AG09309 (cell line): ENCODE measurements around the gene APOBEC3A.

Source experiments
- DNase-seq: peaks from one replicate; pipeline ENCODE4 v3.0.0-alpha.2; 2010; ENCODE audit warnings: low read depth
- H3K4me3 ChIP-seq: 2 replicates; pipeline ENCODE4 v1.5.1; 2011; ENCODE audit warnings: mild to moderate bottlenecking, low read depth, low read length, moderate library complexity; ENCODE audit not compliant: control insufficient read depth
- TF ChIP-seq, protein P1 (sequence below): IDR thresholded peaks from 2 replicates; pipeline ENCODE4 v1.5.1; 2011; ENCODE audit warnings: mild to moderate bottlenecking, low read depth, low read length, inconsistent platforms; ENCODE audit not compliant: insufficient read depth, control insufficient read depth; ENCODE audit errors: missing control alignments

APOBEC3A gene

DNA sequence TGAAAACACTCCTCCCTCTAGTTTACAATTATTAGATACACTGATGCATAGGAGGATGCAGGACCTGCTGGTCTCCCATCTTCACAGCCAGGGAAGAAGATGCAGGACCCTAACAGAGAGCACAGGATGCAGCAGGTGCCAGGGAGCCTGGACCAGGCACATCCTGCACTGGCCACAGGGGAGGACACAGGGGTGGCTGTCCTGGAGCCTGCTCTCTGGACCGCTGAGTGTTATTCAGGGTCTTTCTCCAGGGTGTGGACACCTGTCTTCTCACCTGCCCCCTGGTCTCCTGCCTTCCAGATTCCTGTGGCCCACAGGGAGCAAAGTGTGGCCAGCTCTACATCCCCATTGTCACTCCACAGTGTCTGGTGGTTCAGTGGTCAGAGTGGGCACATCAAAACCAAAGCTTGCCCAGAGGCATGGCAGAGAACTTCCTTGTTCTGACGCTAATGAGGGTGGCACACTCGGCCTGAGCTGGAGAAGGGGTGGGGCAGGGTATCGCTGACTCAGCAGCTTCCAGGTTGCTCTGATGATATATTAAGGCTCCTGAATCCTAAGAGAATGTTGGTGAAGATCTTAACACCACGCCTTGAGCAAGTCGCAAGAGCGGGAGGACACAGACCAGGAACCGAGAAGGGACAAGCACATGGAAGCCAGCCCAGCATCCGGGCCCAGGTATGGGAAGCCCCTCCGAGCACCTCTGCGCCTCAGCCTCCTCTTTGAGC, at the start of gene APOBEC3A:
TSS of gene APOBEC3A (plus strand) at position 564 of the 725 bp plus-strand sequence. CDS start at position 647, 83 bp downstream.
- TF ChIP-seq, protein P1, sequence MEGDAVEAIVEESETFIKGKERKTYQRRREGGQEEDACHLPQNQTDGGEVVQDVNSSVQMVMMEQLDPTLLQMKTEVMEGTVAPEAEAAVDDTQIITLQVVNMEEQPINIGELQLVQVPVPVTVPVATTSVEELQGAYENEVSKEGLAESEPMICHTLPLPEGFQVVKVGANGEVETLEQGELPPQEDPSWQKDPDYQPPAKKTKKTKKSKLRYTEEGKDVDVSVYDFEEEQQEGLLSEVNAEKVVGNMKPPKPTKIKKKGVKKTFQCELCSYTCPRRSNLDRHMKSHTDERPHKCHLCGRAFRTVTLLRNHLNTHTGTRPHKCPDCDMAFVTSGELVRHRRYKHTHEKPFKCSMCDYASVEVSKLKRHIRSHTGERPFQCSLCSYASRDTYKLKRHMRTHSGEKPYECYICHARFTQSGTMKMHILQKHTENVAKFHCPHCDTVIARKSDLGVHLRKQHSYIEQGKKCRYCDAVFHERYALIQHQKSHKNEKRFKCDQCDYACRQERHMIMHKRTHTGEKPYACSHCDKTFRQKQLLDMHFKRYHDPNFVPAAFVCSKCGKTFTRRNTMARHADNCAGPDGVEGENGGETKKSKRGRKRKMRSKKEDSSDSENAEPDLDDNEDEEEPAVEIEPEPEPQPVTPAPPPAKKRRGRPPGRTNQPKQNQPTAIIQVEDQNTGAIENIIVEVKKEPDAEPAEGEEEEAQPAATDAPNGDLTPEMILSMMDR = no peak
- DNase-seq = no peak
- no peak within 1 kb of the TSS for H3K4me3 ChIP-seq

DNA sequence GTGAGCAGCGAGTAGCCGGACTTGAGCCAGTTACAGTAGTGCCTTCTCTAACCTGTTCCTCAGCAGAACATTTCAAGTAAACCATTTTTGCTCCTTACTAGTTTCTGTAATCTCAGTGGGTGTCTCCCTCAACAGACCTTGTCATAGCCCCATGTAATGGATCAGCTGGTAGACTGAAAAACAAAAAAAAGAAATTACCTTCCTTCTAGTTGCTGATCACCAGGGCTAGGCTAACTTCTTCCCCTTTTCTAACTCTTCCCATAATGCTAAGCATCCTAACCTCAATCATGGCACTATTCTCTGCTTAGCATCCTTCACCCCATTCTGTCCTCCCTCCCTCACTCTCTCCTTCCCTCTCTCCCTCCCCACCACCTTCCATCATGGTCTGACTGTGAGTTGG, 49.6 kb upstream of the APOBEC3A start:
- H3K4me3 ChIP-seq = no peak overlapping the region
- TF ChIP-seq, protein P1 = no peak
- no peak for DNase-seq

DNA sequence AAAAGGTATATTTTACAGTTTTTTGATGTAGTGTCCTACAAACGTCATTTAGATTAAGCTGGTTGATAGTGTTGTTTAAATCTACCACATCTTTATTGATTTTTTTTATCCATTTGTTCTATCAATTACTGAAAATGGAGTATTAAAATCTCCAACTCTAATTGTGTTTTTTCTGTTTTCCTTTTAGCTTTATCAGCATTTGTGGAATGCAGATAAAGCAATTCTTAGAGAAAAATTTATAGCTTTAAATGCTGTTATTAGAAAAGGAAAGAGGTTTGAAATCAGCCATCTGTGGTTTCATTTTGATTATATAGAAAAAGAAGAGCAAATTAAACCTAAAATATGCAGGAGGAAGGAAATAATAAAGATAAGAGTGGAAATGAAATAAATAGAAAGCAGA, 46.0 kb upstream of the APOBEC3A start:
- DNase-seq = no peak
- H3K4me3 ChIP-seq = no peak overlapping the region
- TF ChIP-seq, protein P1 = no peak

DNA sequence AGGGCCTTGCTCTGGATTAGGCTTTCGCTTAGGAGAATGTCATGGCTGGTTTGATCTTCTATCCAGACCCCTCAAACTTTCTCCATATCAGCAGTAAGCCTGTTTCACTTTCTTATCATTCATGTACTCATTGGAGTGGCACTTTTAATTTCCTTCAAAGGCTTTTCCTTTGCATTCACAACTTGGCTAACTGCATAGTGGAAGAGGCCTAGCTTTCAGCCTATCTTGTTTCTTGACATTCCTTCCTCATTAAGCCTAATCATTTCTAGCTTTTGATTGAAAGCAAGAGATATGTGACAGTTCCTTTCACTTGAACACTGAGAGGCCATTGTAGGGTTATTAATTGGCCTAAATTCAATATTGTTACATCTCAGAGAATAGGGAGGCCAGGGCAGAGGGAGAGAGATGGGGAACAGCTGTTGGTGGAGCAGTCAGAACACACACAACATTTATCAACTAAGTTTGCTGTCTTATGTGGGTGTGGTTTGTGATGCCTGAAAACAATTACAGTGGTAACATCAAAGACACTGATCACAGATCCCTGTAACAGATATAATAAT, 37.7 kb upstream of the APOBEC3A start:
- TF ChIP-seq, protein P1 = no peak
- H3K4me3 ChIP-seq = no peak overlapping the region
- DNase-seq = no peak

DNA sequence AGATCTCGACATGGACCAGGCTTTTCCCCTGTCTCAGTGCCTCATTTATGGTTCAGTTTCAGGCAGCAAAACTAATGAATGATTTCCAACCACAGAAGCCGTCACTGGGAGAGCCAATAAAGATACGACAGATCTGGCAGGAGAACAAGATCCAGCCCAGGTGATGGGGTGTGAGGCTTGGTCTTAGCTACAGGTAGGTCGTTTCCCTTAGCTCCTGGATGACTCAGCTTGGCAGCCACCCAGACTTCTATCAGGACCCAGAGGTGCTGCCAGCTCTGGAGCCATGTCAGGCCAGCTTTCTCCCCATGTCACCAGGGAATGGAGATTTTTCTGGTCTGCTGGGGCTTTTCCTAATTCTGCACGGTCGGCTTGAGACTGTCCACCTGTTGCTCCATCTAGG, 36.3 kb upstream of the APOBEC3A start:
- DNase-seq = no peak

DNA sequence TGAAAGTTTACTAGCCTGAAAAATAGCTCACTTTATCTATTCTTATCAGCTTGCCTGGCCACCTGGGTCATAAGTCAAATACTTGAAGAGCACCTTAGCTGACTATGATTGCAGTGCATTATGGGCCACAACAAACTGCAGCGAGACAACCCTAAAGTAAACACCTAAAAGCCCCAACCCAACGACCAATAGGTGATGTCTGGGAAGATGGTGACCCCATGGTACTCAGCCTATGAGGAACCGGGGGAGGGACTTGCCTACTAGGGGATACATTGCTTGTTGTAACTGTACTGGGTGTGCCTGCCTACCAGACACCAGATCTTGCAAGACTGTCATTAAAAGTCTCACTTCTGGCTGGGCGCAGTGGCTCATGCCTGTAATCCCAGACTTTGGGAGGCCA, 35.6 kb upstream of the APOBEC3A start:
- TF ChIP-seq, protein P1 = no peak
- DNase-seq = no peak
- no peak overlapping the region for H3K4me3 ChIP-seq

More for the DNA sequence above, 36.3 kb upstream of the APOBEC3A start:
- H3K4me3 ChIP-seq = no peak overlapping the region
- TF ChIP-seq, protein P1 = no peak
